A204.1 (cell line): ENCODE data around the gene TMC8.
"Not testable (repeated sequence)": the region's sequence is repeated elsewhere in the genome, so short reads cannot be mapped to it uniquely, and the experiment has no call there.

ENCODE experiments used
- FAIRE-seq: peaks from 2 replicates; lab custom pipeline; 2012; peaks lifted over from hg19 to GRCh38; lab: Jason Lieb, UNC

Gene TMC8

GRCh38 chr17:78159575-78160158, 29.1 kb downstream of the TMC8 start:
- no peak for FAIRE-seq

DNA sequence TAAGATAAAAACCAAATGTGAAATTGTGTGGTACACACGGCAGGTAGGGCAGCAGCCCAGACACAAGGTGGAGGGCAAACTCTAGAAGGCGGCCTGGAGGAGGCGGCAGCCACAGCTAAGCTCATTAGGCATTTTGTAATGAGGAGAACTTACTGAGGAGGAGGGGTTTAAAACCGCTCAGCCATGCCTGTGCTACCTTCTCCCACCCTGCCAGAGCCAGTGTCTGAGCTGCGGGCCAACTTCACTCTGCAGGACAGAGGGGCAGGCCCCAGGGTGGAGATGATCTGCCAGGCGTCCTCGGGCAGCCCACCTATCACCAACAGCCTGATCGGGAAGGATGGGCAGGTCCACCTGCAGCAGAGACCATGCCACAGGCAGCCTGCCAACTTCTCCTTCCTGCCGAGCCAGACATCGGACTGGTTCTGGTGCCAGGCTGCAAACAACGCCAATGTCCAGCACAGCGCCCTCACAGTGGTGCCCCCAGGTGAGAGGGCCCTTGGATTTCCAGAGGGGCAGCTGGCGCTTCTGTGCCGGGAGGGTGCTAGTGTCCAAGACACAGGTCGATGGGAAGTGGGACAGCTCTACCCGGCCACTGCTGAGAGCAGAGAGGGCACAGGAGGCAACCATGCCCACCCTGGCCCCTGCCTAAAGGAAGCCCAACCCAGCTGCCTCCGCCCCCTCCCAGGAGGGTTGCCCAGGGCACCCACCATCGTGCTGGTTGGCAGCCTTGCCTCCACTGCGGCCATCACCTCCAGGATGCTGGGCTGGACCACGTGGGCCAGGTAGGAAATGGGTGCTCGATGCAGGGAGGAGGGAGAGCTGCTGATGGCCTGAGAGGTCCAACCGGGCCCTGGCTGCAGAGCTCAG, 33.5 kb downstream of the TMC8 start:
- FAIRE-seq: no peak

- no peak for FAIRE-seq
Measured at GRCh38 chr17:78164748-78165607, 34.4 kb downstream of the TMC8 start.

DNA sequence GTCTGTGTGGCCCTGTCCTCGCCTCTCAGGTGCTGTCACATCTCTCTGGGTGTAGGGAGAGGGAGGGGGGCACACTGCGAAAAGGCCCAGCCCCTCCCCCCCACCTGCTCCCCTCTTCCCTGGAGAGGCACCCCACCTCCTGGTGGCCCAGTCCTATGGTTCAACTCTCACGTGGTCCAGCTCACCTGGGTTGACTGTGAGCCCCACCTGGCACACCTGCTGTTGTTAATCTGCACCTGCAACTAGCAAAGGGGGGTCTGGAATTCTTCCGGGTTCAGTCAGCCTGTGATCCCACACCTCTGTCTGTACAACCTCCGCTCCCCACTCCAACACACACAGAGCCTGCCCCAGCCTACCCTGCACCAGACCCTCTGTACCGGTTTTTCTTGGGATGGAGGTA, 35.8 kb downstream of the TMC8 start:
- no peak for FAIRE-seq

DNA sequence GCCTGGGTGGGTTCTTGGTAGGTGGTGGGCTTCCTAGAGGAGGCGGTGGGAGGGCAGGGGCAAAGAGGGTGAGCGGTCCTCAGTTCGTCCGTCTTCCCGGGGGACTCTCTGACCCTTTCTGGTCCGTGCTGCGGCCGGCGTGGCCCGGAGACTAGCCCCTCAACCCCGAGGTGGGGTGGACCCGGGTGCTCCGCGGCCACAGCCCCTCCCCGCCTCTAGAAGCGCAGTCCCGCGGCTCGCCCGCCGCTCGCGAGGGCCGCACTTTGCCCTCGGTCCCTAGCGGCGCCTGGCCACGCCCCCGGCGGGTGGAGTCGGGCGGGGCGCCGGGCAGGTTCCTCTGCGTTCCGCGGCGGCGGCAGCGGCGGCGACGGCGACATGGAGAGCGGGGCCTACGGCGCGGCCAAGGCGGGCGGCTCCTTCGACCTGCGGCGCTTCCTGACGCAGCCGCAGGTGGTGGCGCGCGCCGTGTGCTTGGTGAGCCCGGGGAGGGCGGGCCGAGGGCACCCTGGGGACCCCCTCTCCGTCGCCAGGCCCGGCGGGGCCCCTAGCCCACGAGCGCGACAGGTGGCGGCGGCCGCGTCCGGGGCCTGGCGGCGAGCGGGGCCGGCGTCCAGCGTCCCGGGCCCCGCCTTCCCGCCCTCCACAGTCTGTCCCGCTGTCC, 37.8 kb downstream of the TMC8 start, which contains the start of gene SYNGR2:
Gene SYNGR2, plus strand, starts transcription at position 340 of the 661 bp plus-strand sequence. Its CDS starts 36 bp downstream, at position 376.
- FAIRE-seq: no peak

- no peak for FAIRE-seq
Measured at GRCh38 chr17:78168903-78169793, 38.6 kb downstream of the TMC8 start.

DNA sequence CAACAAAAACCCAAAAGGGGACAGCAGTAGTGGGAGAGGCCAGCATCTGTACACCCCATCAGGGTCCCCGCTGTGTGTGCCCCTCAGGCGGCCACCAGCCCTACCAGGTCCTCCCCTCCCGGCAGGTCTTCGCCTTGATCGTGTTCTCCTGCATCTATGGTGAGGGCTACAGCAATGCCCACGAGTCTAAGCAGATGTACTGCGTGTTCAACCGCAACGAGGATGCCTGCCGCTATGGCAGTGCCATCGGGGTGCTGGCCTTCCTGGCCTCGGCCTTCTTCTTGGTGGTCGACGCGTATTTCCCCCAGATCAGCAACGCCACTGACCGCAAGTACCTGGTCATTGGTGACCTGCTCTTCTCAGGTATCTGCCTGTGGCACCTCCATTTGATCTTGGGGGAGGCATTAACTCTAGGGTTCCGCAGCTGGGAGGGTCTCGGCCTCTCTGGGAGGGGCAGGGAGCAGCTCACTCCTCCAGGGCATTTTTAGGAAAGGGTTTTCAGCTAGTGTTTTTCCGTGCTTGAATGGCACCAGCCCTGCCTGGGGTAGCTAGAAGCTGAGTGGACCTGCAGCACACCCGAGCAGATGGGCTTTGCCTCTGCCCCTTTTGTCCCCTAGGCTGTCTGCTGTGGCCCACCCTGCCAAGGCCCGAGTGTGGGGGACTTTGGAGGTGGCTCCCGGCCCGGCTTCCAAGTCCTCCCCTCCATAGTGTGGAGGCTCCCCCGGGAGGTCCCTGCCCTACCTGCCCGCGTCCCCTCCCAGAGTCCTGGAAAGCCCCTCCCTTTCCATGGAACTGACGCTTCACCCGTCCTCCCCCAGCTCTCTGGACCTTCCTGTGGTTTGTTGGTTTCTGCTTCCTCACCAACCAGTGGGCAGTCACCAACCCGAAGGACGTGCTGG, 40.4 kb downstream of the TMC8 start:
- FAIRE-seq: no peak

- FAIRE-seq: not testable (repeated sequence)
Measured at GRCh38 chr17:78171591-78172248, 41.1 kb downstream of the TMC8 start.

GRCh38 chr17:78172249-78173051, 41.9 kb downstream of the TMC8 start:
- no peak for FAIRE-seq

DNA sequence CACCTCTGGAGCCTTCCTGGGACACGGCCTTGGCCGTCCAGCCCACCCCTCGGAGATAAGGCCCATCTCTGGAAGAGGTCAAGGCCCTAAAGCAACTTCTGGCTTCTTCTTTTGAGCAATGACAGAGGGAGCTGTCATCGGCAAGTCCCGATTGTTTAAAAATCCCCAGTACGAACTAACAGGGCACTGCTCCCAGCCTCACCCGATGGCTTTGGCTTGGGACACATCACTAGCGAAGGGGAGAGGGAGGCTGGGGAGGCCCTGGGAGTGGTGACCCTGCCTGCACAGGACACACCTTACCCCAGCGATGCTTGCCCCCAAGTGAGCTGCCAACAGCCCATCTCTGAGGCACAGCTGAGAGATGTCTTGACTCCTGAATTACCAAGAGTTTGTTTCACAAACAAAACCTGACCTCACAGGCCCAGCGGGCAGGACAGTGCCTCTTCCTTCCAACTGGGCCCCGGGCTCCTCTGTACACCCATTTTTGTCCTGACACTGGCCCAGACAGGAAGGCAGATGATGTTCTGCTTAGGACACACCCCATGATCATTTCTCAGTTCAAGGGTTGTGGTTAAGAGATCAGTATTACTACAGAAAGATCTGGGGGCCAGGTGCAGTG, 42.6 kb downstream of the TMC8 start:
- no peak for FAIRE-seq

DNA sequence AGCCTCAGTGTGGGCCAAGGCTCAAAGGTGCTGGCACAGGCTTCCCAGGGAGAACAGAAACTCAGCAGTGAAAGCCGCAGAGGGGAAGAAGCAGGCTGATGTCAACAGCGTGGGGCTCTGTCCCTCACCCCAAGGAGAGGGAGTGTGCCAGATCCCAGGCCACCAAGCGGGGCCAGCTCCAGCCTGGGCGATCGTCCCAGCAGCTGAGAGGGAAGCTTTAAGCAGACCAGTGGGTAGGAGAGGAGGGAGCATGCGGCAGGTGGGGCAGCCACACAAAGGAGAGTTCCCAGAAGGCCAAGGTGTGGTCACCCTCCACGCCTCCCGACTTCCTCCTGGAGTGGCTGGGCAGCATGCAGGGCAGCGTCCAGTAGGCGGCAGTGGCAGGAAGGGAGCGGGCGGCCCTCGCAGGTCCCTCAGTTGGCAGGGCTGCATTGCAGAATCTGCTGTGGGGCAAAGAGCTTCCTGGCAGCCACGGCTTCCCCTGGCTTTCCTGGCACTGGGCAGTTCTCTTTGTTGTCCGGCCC, 43.8 kb downstream of the TMC8 start:
- FAIRE-seq: no peak

DNA sequence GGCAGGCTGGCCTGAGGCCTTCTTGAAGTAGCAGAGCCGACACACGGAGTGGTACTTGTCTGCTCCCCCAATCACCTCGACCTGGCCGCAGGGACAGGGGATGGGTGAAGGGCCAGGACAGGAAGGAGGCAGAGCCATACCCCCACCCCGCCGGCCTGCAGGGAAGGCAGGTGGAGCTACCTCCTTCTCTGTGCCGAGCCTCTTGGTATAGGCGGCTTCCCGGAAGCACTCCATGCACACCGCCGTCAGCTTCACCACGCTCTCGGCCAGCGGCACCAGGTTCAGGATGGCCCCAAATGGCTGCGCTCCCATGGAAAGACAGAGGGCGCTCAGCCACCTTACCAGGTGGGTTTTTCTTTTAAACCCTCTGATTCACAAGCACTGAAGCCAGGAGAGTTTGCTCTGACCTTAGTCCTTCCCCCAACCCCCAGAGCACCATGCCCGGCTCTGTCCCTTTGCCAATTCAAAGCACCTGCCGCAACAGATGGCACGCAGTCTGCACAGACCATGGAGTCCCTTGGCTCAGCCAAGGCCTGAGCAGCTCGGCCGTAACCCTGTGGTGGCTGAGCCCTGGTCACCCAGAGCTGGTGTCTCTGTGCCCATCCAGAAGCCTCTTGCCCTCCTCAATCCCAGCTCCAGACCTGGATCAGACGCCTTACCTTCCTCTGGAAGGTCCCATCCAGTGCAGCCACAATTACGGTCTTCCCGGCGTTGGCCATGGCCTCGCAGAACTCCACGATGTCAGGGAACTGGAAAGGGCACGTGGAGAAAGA, 44.5 kb downstream of the TMC8 start:
- no peak for FAIRE-seq

- no peak for FAIRE-seq
Measured at GRCh38 chr17:78175643-78175981, 45.0 kb downstream of the TMC8 start.

DNA sequence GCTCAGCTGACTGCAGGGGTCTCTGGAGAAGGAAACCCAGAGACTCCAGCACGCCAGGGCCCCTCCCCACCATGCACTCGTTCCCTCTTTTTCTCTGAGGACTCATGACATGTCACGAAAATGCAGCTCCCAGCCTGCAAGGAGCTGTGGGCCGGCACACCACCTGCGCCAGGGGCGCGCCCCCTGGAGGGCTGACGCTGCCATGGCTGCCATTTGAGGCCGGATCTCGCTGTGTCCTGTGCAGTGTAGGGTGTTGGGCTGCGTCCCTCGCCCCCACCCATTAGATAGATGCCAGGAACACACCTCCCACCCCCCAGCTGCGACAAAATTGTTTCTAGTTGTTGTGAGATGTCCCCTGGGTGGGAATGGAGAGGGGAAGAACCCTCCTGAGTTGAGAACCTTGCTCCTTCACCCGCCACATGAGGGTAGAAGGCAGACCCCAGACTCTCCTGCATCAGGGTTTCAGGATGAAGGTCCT, 46.0 kb downstream of the TMC8 start:
- no peak for FAIRE-seq

DNA sequence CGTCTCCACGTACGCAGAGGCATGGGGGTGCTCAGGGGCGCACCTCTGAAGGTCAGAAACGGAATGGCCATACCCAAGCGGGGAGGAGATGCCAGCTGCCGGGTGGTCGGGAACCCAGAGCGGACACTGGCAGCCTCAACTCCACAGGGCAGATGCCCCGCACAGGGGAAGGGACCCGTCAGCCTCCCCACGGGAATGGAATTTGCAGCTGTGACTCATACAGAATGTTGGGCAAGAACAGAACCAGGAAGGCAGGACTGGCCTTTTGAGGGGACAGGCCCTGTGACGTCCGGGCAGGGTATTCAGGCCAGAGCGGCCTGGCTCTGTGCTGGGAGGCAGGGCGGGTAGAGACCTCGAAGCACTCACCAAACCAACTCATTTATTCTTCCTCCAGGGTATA, 48.8 kb downstream of the TMC8 start:
- FAIRE-seq: no peak

DNA sequence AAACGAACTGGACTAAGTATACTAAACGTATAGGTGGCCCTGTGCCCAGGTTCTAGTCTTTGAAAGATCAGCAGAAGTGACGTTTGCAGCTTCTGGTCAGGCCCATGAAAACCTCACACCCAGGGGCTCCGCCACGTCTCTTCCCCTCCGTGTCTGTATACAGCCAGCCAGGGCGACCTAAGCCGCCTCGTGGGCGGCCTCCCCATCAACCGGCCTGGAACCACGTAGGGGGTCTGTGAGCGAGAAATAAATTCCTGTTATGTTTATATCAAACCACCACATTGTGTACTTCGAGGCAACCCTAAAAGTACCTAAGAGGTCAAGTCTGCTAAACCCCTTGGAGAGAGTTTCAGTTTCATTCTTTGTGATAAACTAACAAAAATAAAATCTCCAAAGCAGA, 49.5 kb downstream of the TMC8 start:
- no peak for FAIRE-seq

DNA sequence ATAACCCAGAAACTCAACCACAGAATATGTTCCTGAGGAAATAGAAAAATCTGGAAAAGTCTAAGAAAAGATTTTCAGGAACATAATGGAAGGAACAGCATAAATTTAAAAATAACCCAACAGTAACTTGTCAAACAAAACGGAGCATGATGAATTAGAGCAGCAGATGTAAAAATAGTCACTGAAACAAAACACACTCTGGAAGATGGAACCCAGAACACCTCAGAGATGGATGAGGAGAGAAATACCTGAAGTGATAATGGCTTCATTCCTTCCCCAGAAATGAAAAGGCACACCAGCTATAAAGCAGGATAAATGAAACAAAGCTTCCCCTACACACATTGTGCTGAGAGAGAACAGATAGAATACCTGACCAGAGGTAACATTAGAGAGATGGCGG, 49.9 kb downstream of the TMC8 start:
- FAIRE-seq: no peak
